SK-MEL-5 (cell line): ENCODE results near the gene UBXN6. TPM values are rescaled to one million over a fixed set of nuclear protein-coding genes. Genes with fewer than 3 reads are reported as not detected.

ENCODE experiments used
- DNase-seq: peaks from one replicate; pipeline ENCODE4 v3.0.0-alpha.2; 2016; ENCODE audit warnings: low read depth, low spot score
- in situ Hi-C: cut with HindIII; loops from 2 replicates; pipeline ENCODE4 v1.10.0; 2016; ENCODE audit warnings: low sequenced_read_pairs, high pct_unique_total_duplicates, low pct_unique_long_range_greater_than_20kb
- total RNA-seq: library from RNA; depleted of rRNA; stranded (reverse); fragments of >200 nt; shearing (Covaris generic); gene quantifications from 2 replicates; pipeline ENCODE4 v1.2.3, GENCODE V29; 2014

Gene UBXN6
- total RNA-seq, 1 experiment from 2014 or later, result 57.7 TPM

DNA sequence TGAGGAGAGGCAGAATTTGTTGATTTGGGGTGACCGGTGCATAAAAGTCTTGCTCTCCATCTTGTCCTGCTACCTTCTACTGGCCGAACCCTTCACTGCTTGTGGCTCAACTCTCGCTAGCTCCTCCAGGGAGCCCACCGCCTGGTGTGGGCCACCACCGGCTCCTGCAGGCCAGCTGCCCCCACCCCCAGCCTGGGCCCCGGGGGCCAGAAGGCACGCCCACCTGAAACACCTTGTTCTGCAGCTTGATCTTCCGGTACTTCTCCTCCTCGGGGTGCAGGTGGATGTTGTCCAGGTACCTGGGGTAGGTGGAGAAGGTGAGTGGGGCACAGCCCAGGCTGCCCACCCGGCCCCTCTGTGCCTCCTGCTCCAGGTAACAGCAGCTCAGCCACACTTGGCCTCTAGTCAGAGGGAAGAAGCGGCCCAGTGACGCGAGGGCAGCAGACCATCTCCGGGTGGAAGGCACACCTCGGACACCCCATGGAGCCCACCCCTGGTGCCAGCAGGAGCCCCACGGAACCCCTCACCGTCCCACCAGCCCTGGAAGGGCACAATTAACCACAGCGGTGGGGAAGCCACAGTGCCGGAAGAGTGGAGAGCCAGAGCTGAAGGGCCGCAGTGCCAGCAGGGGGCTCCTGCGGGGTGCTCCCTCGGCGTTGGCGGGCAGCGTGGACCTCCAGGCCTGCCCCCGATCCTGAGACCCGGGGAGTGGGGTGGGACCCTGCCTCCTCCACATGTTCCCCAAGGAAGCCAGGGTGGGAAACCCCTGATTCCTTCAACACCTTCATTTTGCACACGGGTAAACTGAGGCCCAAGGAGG is 10.1 kb downstream of the UBXN6 start:
- in situ Hi-C loops, result no loop called here

DNA sequence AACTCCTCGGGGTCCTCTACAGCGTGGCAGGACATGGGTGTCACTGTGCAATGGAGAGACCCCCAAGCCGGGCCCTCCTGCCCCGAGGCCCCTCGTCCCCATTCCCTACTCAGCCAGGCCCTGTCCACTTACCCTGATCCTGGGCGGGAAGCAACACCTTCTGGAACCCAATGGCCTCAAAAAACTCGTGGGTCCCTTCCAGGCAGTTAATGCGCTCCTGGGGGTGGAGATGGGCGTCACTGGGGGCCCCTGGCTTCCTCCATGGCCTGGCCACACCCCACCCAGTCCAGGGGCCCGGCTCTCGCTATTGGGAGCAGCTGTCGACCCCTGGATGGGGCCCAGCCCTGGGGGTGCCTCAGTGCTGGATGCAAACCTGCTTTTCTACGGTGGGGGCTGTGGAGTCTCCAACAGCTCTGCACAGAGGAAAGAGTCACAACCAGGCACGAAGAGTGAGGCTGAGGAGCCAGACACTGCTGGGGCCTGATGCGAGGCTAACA is 10.8 kb downstream of the UBXN6 start:
- no peak for DNase-seq
- in situ Hi-C loops, result no loop called here

More for the DNA sequence above, 10.1 kb downstream of the UBXN6 start:
- no peak for DNase-seq

DNA sequence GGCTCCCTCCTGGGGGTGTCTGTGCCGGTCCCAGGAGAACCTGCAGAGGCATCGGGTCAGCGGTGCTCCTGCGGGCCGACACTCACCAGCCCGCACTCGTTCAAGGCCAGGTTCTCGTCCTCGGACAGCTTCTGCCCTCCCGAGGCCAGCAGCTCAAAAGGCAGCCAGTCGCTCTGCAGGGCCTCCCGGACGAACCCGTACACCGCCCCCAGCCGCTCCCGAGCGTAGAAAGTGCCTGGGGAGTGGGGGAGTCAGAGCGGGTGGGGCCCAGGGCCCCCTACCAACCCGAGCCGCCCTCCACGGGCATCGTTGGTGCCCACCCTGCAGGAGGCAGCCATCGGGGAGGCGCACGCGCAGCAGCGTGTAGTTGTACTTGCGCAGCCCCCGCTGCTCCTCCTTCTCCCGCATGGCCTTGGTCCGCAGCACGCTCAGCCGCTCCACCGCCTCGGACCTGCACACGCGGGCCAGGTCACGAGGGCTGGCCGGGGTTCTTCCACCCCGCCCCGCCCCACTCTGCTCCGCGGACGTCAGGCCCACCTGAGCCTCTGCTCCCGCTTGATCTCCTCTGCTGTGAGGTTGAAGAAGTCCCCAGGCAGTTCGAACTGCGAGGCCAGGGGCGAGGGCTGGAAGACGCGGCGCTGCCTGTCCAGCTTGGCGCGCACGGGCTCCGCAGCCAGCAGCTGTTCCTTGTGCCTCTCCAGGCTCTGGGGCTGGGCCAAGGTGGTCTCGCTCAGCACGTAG is 11.5 kb downstream of the UBXN6 start:
- DNase-seq, result no peak
- in situ Hi-C loops, result no loop called here

DNA sequence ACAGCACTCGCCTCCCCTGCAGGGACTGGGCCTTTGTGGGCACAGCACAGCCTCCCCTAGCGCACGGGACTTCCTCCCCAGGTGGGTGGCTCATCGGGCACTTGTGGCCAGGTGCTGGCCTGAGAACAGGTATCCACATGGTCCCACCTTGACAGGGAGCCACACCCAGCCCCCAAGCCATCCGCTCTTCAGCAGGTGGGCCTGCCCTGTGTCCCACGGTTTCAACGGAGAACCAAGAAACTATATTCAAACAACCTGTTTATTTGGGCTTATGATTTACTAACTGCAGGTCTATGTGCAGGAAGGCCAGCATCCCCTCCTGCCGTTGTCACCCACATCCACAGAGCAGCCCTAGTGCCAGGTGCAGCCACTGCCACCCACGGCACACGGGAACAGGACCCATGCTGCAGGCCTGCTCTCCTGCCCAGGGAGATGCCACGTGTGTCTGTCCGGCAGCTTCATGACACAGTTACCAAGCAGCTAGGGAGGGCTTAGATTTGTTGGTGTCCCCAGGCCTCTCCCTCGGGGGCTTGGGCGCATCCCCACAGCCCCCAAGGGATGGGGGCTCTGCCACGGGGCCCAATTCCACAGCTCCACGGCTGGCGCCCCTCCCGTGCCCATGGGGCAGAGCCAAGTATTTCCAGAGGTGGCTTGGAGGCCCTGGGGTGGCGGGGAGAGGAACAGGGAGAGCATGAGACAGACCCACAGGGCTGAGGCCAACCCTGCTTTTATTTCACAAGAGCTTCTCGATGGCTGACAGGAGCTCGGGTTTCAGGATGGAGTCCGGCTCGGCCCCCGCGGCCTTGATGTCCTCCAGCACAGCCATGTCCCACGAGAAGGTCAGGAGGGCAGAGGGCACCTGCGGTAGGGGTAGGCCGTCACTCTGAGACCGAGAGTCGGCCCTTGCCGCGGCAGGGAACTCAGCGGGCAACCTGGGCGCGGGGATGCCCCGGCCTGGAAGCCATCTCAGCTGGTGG is 12.5 kb downstream of the UBXN6 start:
- no peak for DNase-seq
- in situ Hi-C loops, result no loop called here

DNA sequence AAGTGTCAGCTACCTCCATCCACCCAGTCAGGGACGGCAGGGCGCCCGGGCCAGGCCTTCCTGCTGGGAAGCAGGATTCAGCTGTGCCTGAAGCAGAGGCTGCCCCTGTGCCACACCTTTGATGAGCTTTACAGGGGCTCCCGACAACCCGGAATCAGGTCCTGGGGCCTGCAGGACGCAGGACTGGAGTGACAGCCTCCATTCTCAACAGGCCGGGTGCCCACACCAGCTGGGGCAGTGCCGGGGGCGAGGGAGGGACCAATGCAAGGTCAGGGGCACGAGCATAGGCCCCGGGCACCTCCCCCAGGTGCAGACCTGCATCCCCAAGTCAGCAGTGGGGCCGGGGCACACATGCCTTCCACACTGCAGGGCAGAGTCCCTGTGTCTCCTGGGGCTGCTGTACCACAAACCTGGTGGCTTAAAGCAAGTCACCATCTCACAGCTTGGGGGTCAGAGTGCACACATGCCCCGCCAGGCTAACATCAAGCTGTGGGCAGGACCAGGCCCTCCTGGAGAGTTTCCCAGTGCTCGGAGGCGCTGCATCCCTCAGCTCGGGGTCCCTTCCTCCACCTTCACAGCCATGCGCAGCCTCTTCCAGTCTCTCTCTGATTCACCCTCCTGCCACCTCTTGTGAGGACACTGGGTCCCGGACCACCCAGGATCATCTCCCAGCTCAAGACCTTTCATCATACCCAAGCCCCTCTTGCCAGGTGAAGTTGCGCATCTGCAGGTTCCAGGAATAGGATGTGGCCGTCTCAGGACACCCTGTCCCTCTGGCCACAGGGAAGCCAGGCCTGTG is 13.4 kb downstream of the UBXN6 start:
- in situ Hi-C loops, result no loop called here
- DNase-seq, result no peak

DNA sequence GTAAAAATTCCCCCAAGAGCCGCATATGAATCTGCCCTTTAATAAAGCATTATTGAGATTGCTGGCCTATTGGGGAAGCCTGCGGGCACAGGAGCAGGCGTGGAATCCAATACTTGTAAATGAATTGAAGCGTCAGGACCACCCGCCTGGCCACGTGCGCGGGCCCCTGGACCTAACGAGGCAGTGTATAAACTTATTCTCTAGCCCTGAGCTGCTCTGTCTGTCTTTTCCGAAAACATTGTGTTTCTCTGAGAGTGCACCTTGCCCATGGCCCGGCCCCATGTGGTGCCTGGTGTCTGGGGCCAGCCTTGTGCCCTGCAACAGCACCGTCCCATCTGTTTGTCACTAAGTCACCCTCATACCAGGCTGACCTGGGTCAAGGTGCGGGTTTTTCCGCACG is 14.4 kb downstream of the UBXN6 start:
- no peak for DNase-seq
- in situ Hi-C loops, result no loop called here

DNA sequence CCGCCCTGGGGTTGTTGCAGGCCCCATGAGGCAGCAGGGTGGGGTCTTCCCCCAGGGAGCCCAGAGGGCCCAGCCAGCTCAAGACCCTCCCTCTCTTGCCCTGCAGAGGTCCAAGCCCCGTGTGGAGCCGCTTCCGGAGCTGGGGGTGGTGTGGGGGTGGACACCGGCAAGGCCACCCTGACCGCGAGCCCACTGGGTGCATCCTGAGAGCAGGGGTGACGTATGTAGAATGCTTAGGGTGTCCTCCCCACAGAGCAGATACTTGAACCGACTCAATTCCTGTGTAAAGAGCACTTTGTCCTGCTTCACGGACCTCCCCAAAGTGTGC is 14.8 kb downstream of the UBXN6 start:
- no peak for DNase-seq
- in situ Hi-C loops, result no loop called here

DNA sequence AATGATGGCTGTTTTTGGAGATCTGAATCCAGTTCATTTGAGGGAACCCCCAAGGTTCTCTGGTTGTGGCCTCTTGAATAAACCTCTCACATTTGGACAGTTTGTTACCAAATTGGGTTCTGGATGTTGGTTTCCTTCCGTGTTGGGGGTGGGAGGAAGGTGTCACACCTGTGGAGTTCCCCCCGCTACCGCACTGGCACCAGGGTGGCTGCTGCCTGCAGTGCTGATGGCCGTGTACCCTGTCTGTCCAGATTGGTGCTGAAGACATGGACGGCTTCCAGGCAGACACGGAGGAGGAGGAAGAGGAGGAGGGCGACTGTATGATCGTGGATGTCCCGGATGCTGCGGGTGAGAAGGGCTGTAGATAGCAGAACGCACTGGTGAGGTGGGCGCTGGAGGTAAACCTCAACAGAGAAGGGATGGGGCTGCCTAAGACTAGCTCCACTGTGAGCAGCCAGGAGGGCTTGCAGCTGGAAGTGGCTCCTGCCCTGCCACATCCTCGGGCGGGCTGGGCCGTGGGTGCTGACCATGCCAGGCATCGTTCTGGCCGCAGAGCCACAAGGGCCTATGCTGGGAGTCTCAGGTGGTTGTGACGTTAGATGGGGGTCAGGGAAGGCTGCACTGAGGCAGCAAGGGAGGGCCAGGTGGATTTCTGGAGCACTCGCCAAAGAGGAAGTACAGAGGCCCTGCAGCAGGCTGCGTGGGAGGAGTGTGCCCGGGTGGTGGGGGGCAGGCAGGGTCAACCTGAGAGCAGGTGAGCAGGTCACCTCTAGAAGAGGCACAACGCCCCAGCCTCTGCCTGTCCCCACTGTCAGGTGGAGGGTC is 15.4 kb downstream of the UBXN6 start:
- in situ Hi-C loops, result no loop called here
- DNase-seq, result no peak

DNA sequence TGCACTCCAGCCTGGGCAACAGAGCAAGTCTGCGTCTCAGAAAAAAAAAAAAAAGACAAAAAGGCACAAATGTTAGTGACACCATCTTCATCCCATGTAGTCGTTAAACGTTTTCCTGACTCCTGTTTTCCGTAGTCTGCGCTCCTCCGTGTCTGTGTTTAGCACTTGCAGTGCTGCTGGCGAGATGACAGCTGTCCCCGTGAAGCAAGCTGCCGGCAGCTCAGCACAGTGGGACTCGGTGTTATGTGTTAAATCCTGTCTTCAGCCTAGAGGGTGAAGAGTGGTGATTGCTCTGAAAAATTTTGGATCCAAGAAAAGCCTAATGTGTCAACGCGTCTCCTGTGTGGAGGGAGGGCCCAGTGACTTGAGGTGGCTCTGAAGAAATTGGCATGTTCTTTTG is 18.4 kb downstream of the UBXN6 start:
- DNase-seq, result no peak

DNA sequence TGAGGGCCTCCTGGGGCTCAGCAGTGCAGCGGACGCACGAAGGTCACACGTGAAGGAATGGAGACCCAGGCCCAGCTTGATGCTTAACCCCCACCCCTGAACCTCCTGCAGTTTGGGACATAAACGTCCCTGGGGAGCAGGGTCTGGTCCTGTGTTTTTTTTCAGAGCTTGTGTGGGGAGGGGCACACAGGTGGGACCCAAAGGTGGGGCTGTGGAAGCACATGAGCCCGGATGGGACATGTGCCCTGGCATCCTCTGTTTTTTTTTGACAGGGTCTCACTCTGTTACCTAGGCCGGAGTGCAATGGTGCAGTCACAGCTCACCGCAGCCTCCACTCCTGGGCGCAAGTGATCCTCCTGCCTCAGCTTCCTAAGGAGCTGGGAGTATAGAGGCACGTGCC is 20.5 kb downstream of the UBXN6 start:
- in situ Hi-C loops, result no loop called here
- no peak for DNase-seq

More for the DNA sequence above, 18.4 kb downstream of the UBXN6 start:
- in situ Hi-C loops, result no loop called here

DNA sequence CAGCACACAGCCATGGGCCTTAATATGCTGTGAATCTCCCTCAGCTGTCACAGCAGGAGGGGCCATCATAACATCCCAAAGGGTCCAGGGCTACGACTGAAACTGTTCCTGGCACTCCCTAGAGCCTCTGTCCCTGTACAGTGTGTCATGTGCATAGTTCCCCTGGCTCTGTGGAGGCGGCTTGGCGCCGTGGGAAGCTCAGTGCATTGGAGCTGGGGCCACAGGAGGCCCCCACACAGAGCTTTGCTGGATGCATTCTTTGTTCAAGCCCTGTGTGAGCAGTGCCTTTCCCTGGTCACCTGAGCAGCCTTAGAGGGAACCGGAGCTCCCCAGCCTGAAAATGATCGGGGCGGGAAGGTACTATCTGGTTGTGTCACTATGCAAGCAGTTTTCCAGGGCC is 21.4 kb downstream of the UBXN6 start:
- no peak for DNase-seq
- in situ Hi-C loops, result no loop called here

DNA sequence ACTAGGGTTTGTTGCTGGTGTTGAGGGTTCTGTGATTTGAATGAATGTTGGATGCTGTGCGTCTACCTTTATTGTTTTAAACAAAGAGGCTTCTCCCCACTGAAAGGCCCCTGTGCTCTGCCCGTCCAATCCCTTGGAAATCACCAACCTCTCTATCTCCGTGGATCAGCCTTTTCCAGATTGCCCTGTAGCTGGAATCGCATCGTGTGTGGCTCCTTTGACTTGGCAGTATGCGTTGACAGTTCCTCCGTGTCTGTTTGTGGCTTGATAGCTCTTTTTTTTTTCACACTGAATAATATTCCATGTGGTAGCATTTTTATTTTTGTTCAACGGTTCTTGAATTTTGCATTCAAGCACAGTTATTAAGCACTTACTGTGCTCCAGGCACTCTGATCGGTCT is 23.2 kb downstream of the UBXN6 start:
- in situ Hi-C loops, result no loop called here

DNA sequence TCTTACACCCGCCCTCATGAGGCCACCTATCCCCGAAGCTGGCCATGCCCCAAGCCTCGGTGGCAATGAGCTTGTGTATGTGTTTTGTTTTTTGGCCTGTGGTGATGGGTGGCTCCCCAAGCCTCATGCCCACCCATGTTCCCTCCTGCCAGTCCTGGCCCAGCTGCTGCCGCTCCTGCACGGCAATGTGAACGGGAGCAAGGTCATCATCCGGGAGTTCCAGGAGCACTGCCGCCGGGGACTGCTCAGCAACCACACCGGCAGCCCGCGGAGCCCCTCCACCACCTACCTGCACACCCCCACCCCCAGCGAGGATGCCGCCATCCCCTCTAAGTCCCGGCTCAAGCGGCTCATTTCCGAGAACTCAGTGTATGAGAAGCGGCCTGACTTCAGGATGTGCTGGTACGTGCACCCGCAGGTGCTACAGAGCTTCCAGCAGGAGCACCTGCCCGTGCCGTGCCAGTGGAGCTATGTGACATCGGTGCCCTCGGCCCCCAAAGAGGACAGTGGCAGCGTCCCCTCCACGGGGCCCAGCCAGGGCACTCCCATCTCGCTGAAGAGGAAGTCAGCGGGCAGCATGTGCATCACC is 24.6 kb downstream of the UBXN6 start:
- in situ Hi-C loops, result no loop called here
- DNase-seq, result no peak

More for the DNA sequence above, 23.2 kb downstream of the UBXN6 start:
- DNase-seq, result no peak

DNA sequence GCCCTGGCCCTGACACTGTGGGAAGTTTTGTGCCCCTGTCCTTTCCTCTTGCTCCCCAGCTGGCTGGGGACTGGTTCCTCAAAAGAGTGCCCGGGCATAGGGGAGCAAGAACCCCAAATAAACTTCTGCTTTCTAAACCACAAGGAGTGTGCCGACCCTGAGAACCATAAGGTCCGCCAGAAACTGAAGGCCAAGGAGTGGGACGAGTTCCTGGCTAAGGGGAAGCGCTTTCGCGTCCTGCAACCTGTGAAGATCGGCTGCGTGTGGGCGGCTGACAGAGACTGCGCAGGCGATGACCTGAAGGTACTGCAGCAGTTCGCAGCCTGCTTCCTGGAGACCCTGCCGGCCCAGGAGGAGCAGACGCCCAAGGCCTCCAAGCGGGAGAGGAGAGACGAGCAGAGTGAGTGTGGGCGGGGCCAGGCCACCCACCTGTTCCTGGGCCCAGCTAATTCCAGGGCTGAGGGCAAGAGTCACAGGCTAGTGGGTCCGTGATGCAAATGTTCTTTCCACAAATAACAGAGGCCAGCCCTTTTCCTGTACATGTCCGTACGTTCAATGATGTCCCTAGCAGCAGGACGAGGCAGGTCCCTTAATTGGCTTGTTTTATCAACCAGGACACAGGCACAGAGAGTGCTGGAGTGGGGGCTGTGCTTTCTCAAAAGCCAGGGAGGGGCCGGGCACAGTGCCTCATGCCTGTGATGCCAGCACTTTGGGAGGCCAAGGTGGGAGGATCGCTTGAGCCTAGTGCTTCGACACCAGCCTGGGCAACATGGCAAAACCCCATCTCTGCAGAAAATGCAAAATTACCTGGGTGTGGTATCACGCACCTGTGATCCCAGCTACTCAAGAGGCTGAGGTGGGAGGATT is 25.6 kb downstream of the UBXN6 start:
- no peak for DNase-seq
- in situ Hi-C loops, result no loop called here

DNA sequence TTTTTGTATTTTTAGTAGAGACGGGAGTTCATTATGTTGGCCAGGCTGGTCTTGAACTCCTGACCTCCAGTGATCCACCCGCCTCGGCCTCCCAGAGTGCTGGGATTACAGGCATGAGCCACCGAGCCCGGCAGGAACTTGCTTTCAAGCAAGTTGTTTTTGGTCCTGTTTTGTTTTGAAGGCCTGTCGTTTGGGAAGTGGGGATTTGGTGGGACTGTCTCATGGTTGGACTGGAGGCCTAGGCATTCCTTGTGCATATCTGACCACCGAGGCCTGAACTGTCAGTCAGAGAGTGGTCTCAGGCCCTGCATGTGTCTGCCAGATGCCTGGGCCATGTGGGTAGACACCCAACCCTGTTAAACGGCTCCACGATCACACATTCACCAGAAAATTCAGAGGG is 26.3 kb downstream of the UBXN6 start:
- in situ Hi-C loops, result no loop called here
- no peak for DNase-seq
